Measurements from ENCODE around the gene ZNF385C. TPM values are rescaled to one million over a fixed set of nuclear protein-coding genes. Genes with fewer than 3 reads are reported as not detected.
A peak's percentile ranks its signal among the peaks of the same experiment; 100 is the strongest.
"Not testable (repeated sequence)": the region's sequence is repeated elsewhere in the genome, so short reads cannot be mapped to it uniquely, and the experiment has no call there.

The ZNF385C gene
- total RNA-seq, 1 donor from 2014 or later: 2.7 TPM

DNA sequence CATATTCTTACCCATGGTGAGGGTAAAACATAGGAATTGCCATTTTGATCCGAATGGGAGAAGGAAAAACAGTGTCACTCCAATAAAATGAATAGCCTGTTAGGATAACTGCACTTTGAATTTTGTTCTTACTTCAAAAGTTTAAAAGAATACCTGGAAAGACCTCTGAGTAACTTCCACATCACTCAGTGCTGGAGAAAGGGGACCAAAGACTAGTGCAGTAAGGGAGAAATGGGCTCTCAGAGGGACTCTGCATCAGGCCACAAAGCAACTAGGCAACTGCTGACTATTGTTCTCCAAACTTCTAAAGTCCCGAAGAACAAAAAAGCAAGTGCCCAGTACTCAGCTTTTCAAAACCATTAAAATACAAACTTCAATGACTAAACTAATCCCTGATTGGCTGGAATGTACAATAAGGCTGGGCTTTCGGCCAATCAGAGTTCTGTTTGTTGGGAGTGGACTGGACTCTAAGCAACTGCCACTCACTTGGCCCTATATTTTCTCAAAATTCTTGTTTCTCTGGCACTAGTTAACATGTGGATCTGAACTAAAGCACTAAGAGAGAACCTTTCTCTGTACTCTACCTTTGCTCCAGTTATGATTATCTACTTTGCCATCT, 87.3 kb downstream of the ZNF385C start:
- no peak for DNase-seq (ENCODE audit: low spot score, unreplicated experiment)
- Mint-ChIP-seq H3K27me3 (no peaks in the 10 kb centered on the region), H3K36me3 (ENCODE audit: insufficient read depth) (peaks cover 10% of the 10 kb centered on the region), H3K4me3 (ENCODE audit: low read depth) (no peak overlapping the region), H3K27ac (no peak overlapping the region), H3K4me1 (ENCODE audit: low read depth) (peaks cover 6% of the 10 kb centered on the region), H3K9me3 (ENCODE audit: low read depth) (no peaks in the 10 kb centered on the region)
- TF ChIP-seq, protein P1, sequence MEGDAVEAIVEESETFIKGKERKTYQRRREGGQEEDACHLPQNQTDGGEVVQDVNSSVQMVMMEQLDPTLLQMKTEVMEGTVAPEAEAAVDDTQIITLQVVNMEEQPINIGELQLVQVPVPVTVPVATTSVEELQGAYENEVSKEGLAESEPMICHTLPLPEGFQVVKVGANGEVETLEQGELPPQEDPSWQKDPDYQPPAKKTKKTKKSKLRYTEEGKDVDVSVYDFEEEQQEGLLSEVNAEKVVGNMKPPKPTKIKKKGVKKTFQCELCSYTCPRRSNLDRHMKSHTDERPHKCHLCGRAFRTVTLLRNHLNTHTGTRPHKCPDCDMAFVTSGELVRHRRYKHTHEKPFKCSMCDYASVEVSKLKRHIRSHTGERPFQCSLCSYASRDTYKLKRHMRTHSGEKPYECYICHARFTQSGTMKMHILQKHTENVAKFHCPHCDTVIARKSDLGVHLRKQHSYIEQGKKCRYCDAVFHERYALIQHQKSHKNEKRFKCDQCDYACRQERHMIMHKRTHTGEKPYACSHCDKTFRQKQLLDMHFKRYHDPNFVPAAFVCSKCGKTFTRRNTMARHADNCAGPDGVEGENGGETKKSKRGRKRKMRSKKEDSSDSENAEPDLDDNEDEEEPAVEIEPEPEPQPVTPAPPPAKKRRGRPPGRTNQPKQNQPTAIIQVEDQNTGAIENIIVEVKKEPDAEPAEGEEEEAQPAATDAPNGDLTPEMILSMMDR (IDR thresholded peaks at IDR 0.05; ENCODE audit: unreplicated experiment): no peak

DNA sequence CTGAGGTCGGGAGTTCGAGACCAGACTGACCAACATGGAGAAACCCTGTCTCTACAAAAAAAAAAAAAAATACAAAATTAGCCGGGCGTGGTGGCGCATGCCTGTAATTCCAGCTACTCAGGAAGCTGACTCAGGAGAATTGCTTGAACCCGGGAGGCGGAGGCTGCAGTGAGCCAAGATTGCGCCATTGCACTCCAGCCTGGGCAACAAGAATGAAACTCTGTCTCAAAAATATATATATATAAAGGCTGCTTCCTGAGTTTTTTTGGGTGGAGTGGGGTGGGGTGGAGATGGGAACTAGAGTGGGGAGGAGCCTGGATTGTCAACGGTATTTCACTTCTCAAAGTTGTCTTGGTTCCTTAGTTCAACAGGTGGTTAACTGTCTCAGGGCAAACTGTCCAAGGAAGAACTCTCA, 88.0 kb downstream of the ZNF385C start:
- H3K4me1 Mint-ChIP-seq (ENCODE audit: low read depth); H3K27ac Mint-ChIP-seq; H3K4me3 Mint-ChIP-seq (ENCODE audit: low read depth); H3K27me3 Mint-ChIP-seq; H3K9me3 Mint-ChIP-seq (ENCODE audit: low read depth); DNase-seq (ENCODE audit: low spot score, unreplicated experiment): not testable (repeated sequence)
- H3K36me3 Mint-ChIP-seq (ENCODE audit: insufficient read depth): peaks cover 10% of the 10 kb centered on the region

DNA sequence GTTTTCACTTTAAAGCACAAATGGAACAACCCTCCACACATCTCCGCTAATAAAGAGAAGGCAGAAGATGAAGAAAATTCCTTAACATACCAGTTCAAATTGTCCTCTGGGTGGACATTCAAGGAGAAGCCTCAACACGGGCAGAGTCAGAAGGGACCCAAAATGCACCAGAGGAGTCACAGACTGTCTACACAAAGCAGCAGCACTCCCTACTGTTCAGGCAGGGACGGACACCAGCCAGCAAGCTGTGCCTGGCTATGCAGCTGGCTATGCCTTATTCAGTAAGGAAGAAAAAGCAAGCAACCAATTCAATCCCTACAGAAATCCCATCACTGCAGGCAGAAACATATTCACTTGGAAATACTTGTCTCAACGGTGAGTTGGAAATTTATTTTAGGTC, 89.1 kb downstream of the ZNF385C start:
- Mint-ChIP-seq H3K36me3 (ENCODE audit: insufficient read depth) (peaks cover 10% of the 10 kb centered on the region), H3K9me3 (ENCODE audit: low read depth) (no peaks in the 10 kb centered on the region), H3K4me1 (ENCODE audit: low read depth) (no peaks in the 10 kb centered on the region), H3K27me3 (no peaks in the 10 kb centered on the region), H3K4me3 (ENCODE audit: low read depth) (no peak overlapping the region), H3K27ac (peak overlapping the region; percentile 65)
- TF ChIP-seq, protein P1 (IDR thresholded peaks at IDR 0.05; ENCODE audit: unreplicated experiment): no peak
- DNase-seq (ENCODE audit: low spot score, unreplicated experiment): no peak

DNA sequence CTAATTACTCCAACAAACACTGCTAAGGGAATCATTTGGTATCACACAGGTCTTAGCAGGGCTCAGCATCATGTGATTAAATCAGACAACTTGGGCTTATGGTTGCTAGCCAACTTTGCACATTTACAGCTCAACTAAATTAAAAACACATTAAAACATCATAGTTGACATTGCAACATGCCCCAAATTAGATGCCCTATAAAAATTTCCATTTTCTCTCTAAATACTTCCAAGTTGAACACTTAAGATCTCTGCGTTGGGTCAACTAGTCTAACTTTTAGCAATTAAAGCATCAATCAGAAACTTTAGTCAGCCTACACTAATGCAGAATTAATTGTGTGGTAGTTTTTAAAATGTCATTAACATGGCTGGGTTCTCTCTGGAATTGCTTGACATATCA, 93.1 kb downstream of the ZNF385C start:
- no peak overlapping the region for H3K4me3 Mint-ChIP-seq (ENCODE audit: low read depth)
- no peak overlapping the region for H3K27ac Mint-ChIP-seq
- no peaks in the 10 kb centered on the region for H3K27me3 Mint-ChIP-seq
- no peak for DNase-seq (ENCODE audit: low spot score, unreplicated experiment)
- TF ChIP-seq, protein P1 (IDR thresholded peaks at IDR 0.05; ENCODE audit: unreplicated experiment): no peak
- H3K36me3 Mint-ChIP-seq (ENCODE audit: insufficient read depth): peaks cover 6% of the 10 kb centered on the region
- peaks cover 6% of the 10 kb centered on the region for H3K4me1 Mint-ChIP-seq (ENCODE audit: low read depth)
- H3K9me3 Mint-ChIP-seq (ENCODE audit: low read depth): no peaks in the 10 kb centered on the region

DNA sequence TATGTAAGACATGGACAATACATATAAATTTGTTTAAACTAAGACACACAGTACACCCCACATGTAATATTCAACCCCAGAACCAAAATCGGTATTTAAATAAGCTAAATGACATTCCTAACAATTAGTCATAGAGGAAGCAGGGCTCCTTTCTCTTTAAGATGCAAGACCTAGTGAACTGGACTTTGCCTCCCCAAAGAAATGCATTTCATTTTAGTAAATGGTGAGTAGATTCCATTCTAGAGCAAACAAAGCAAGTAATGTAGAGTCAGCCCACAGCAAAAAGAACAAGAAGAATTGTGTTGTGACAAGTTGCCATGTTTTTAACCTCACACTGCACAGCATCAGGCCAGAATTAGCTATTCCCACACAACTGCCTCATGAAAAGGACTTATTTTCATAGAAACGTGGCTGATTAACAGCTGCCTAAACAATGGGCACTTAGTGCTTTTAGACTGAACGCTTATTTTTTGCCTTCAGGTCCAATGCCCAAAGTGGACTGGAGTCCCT, 95.4 kb downstream of the ZNF385C start:
- Mint-ChIP-seq H3K36me3 (ENCODE audit: insufficient read depth) (peaks cover 5% of the 10 kb centered on the region), H3K4me3 (ENCODE audit: low read depth) (no peak overlapping the region), H3K9me3 (ENCODE audit: low read depth) (no peaks in the 10 kb centered on the region), H3K4me1 (ENCODE audit: low read depth) (peaks cover 6% of the 10 kb centered on the region), H3K27ac (peak overlapping the region; percentile 46), H3K27me3 (no peaks in the 10 kb centered on the region)
- TF ChIP-seq, protein P1 (IDR thresholded peaks at IDR 0.05; ENCODE audit: unreplicated experiment): no peak
- DNase-seq (ENCODE audit: low spot score, unreplicated experiment): no peak

DNA sequence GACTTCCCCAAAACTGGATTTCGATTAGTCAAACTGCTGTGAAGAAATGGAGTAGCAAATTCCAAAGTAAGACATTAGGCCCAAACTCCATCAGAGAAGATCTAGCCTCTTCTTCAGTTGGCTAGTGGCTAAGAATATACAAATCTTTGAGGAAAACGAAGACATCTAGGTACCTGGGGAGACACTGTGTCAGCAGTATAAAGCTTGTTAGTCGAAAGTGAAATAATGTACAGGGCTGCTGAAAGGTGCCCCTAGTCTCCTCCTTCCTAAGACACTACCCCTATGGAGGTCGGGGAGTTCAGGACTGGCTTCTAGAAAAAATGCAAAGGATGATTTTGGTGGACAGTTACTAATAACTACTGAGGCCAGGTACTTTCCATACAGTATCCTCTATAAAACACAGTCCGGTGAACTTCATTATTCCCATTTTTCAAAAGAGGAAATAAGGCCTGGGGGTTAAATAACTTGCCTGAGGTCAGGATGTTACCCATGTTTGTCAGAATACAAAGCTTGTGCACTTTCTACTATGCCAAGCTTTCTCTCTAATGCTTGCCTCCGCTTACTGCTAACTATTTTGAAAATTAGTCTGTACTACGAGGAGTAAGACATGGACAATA, 96.0 kb downstream of the ZNF385C start:
- no peak for DNase-seq (ENCODE audit: low spot score, unreplicated experiment)
- Mint-ChIP-seq H3K27me3 (no peaks in the 10 kb centered on the region), H3K4me3 (ENCODE audit: low read depth) (no peak overlapping the region), H3K9me3 (ENCODE audit: low read depth) (no peaks in the 10 kb centered on the region), H3K27ac (no peak overlapping the region), H3K36me3 (ENCODE audit: insufficient read depth) (peaks cover 5% of the 10 kb centered on the region), H3K4me1 (ENCODE audit: low read depth) (peaks cover 6% of the 10 kb centered on the region)
- TF ChIP-seq, protein P1 (IDR thresholded peaks at IDR 0.05; ENCODE audit: unreplicated experiment): no peak
